ENCODE results near the gene TMC6. TPM values are rescaled to one million over a fixed set of nuclear protein-coding genes. Genes with fewer than 3 reads are reported as not detected.

TMC6 gene
- total and polyA plus RNA-seq, 2 of the 4 experiments (the other 2 are of a cell fraction): 0.19 TPM; not detected in 1

DNA sequence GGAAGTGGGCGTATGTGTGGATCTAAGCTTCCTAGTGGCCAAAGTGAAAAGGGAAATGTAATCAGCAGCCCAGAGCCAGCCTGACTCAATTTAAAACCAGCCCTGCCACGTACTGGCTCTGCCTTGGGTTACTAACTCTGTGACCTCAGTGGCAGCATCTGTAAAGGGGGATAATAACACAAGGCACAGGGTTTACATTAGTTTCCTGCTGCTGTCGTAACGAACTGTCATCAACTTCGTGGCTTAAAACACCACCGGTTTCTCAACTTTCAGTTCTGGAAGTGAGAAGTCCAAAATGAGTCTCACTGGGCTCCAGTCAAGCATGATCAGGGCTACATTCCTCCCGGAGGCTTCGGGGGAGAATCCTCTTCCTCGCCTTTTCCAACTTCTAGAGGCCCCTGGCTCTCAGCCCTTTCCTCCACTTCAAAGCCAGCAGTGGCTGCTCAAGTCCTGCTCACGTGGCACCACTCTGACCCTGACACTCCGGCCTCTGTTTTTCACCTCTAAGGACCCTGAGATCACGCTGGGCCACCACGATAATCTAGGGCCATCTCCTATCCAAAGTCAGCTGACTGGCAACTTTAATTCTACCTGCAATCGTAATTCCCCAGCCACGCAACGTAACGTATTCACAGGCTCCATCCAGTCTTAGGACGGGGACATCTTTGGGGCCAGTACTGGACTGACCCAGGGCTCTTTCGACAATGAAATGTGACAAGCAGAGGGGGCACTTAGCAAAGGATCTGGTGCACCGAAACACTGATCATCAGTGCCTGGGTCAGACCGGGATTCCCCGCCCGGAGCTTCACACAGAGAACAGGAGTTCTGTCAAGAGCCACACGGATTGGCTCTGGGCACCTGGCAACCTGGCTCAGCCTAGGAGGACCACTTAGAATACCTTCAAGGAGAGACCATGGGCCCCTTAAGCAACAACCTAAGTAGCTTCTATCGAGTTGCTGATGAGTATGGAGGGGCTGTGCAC is 14.5 kb downstream of the TMC6 start:
- intact Hi-C loops (cut with micrococcal nuclease): no loop called here
- H3K36me3 ChIP-seq (ENCODE audit: control insufficient read depth, insufficient read depth, low read length): no peaks in the 10 kb centered on the region
- no peak overlapping the region for H3K4me2 ChIP-seq (ENCODE audit: low read depth, low read length)
- WGBS, 2 experiments (ENCODE audit: extremely low coverage in 2 of 2, insufficient read length in 1 of 2): 76% methylated on average over 18 of the region's 25 CpGs; no CpG with 5 or more reads in 1 of the 2 experiments
- no peak overlapping the region for H4K91ac ChIP-seq (ENCODE audit: insufficient read depth, low read depth, low read length)
- H4K8ac ChIP-seq (ENCODE audit: low read depth in 2 of 2, low read length in 2 of 2): no peak overlapping the region
- no peak overlapping the region for H3K14ac ChIP-seq (replicated peaks; ENCODE audit: low read depth, low read length)
- H2BK15ac ChIP-seq (ENCODE audit: low read depth, low read length): no peak overlapping the region
- H3K27ac ChIP-seq (ENCODE audit: insufficient read depth, low read length): no peak overlapping the region
- BruUV-seq (replicated peaks): no TSS peak
- H3K9me1 ChIP-seq (ENCODE audit: insufficient read depth, low read length): no peaks in the 10 kb centered on the region
- no peak for ATAC-seq (ENCODE audit: low read depth)
- dilution Hi-C loops (cut with HindIII; ENCODE audit: low sequenced_read_pairs, unreplicated experiment): no loop called here
- H2BK5ac ChIP-seq (ENCODE audit: low read depth, low read length, poor library complexity, severe bottlenecking): no peak overlapping the region
- H2AK5ac ChIP-seq (ENCODE audit: low read depth, low read length): no peak overlapping the region
- no peak overlapping the region for H2BK20ac ChIP-seq (ENCODE audit: low read depth, low read length)
- H4K20me1 ChIP-seq (ENCODE audit: insufficient read depth, low read length): no peaks in the 10 kb centered on the region; the same call in 1 of the 2 replicates
- no peaks in the 10 kb centered on the region for H3K4me1 ChIP-seq (ENCODE audit: control insufficient read depth, insufficient read depth, low read length)
- H2AK9ac ChIP-seq (replicated peaks; ENCODE audit: low read depth, low read length, poor library complexity): no peak overlapping the region
- H3K9me3 ChIP-seq (ENCODE audit: control insufficient read depth, insufficient read depth, low read length): no peaks in the 10 kb centered on the region
- no peaks in the 10 kb centered on the region for H3K79me1 ChIP-seq (ENCODE audit: low read depth in 1 of 2, low read length in 2 of 2)
- H3K27me3 ChIP-seq (ENCODE audit: control insufficient read depth, insufficient read depth, low read length): peaks cover 12% of the 10 kb centered on the region; the same call in 1 of the 2 replicates
- no peak overlapping the region for H3K9ac ChIP-seq (ENCODE audit: low read depth, low read length)
- no peak overlapping the region for H4K5ac ChIP-seq (ENCODE audit: low read depth, low read length)
- no peak overlapping the region for H3K18ac ChIP-seq (ENCODE audit: low read depth, low read length)
- in situ Hi-C loops (cut with MboI; ENCODE audit: low sequenced_read_pairs): loop anchor here (5.0 to 10.0 kb wide), 3 partner anchors 63 to 311 kb away; no protein-coding TSS in a partner anchor
- H3K23ac ChIP-seq (ENCODE audit: low read depth, low read length): no peak overlapping the region
- CTCF ChIA-PET: no interaction called here
- H3K4me3 ChIP-seq (ENCODE audit: insufficient read depth, low read depth, low read length): no peak overlapping the region
- no peak for DNase-seq
- H2BK120ac ChIP-seq (ENCODE audit: low read depth, low read length): no peak overlapping the region
- no peak overlapping the region for H2AFZ ChIP-seq (replicated peaks; ENCODE audit: low read length, poor library complexity)
- H3K56ac ChIP-seq (ENCODE audit: extremely low read depth, insufficient read depth, low read length): no peak overlapping the region
- POLR2A ChIA-PET (ENCODE audit: unreplicated experiment): no interaction called here
- no peak overlapping the region for H3K4ac ChIP-seq (ENCODE audit: low read depth, low read length)
- TF ChIP-seq MXI1 (IDR thresholded peaks at IDR 0.05; ENCODE audit: borderline replicate concordance, low read depth, low read length) (no peak), BHLHE40 (IDR thresholded peaks at IDR 0.05; ENCODE audit: low read depth, low read length) (no peak), SMC3 (IDR thresholded peaks at IDR 0.05; ENCODE audit: low read depth, low read length) (no peak), NFE2L2 (IDR thresholded peaks at IDR 0.05; ENCODE audit: low read depth, low read length) (no peak), RAD21 (IDR thresholded peaks at IDR 0.05; ENCODE audit: low read length) (no peak), RFX5 (IDR thresholded peaks at IDR 0.05; ENCODE audit: low read depth, low read length) (no peak), CEBPB (IDR thresholded peaks at IDR 0.05; ENCODE audit: low read depth, low read length) (no peak), MAZ (IDR thresholded peaks at IDR 0.05; ENCODE audit: borderline replicate concordance, low read depth, low read length) (no peak), FOS (IDR thresholded peaks at IDR 0.05; ENCODE audit: low read depth, low read length) (no peak), RCOR1 (IDR thresholded peaks at IDR 0.05; ENCODE audit: insufficient replicate concordance, low read length) (no peak), POLR2A (IDR thresholded peaks at IDR 0.05; ENCODE audit: low read depth, low read length) (no peak), MAFK (IDR thresholded peaks at IDR 0.05; ENCODE audit: low read depth, low read length) (no peak), CHD1 (IDR thresholded peaks at IDR 0.05; ENCODE audit: low read depth, low read length) (no peak), ELK1 (IDR thresholded peaks at IDR 0.05; ENCODE audit: borderline replicate concordance, low read depth, low read length) (no peak)
- TF ChIP-seq, protein P1, sequence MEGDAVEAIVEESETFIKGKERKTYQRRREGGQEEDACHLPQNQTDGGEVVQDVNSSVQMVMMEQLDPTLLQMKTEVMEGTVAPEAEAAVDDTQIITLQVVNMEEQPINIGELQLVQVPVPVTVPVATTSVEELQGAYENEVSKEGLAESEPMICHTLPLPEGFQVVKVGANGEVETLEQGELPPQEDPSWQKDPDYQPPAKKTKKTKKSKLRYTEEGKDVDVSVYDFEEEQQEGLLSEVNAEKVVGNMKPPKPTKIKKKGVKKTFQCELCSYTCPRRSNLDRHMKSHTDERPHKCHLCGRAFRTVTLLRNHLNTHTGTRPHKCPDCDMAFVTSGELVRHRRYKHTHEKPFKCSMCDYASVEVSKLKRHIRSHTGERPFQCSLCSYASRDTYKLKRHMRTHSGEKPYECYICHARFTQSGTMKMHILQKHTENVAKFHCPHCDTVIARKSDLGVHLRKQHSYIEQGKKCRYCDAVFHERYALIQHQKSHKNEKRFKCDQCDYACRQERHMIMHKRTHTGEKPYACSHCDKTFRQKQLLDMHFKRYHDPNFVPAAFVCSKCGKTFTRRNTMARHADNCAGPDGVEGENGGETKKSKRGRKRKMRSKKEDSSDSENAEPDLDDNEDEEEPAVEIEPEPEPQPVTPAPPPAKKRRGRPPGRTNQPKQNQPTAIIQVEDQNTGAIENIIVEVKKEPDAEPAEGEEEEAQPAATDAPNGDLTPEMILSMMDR (conservative IDR thresholded peaks at IDR 0.05; ENCODE audit: low read depth, low read length): no peak

Data from IMR-90 (cell line).